ENCODE results near the gene USP26. TPM values are rescaled to one million over a fixed set of nuclear protein-coding genes. Genes with fewer than 3 reads are reported as not detected.
A peak's percentile ranks its signal among the peaks of the same experiment; 100 is the strongest.

USP26 gene
- total RNA-seq, 3 donors from 2014 or later: not detected

GRCh38 chrX:133068461-133068860, 28.4 kb downstream of the USP26 start:
- no peak for TF ChIP-seq CTCF (IDR thresholded peaks at IDR 0.05)

GRCh38 chrX:133056341-133056740, 40.6 kb downstream of the USP26 start:
- Histone ChIP-seq H3K4me3 (no peak overlapping the region), H3K9me3 (no peaks in the 10 kb centered on the region), H3K36me3 (ENCODE audit: low read depth) (no peaks in the 10 kb centered on the region), H3K4me1 (ENCODE audit: low read depth) (no peaks in the 10 kb centered on the region)
- ATAC-seq (peak; percentile 76), DNase-seq (no peak)
- no peak for TF ChIP-seq CTCF (IDR thresholded peaks at IDR 0.05)
- intact Hi-C loops (cut with DNase I, micrococcal nuclease): no loop called here

More at GRCh38 chrX:133068461-133068860, 28.4 kb downstream of the USP26 start:
- ATAC-seq: no peak
- no peak overlapping the region for H3K4me3 ChIP-seq
- H3K36me3 ChIP-seq (ENCODE audit: low read depth): no peaks in the 10 kb centered on the region
- DNase-seq: no peak
- no peaks in the 10 kb centered on the region for H3K9me3 ChIP-seq
- intact Hi-C loops (cut with DNase I, micrococcal nuclease): no loop called here
- no peaks in the 10 kb centered on the region for H3K4me1 ChIP-seq (ENCODE audit: low read depth)

GRCh38 chrX:133054761-133055405, 42.0 kb downstream of the USP26 start:
- TF ChIP-seq CTCF (IDR thresholded peaks at IDR 0.05): no peak
- Histone ChIP-seq H3K9me3 (no peaks in the 10 kb centered on the region), H3K4me3 (no peak overlapping the region), H3K36me3 (ENCODE audit: low read depth) (no peaks in the 10 kb centered on the region), H3K4me1 (ENCODE audit: low read depth) (no peaks in the 10 kb centered on the region)
- intact Hi-C loops (cut with DNase I, micrococcal nuclease): no loop called here
- ATAC-seq (no peak), DNase-seq (no peak)

- Histone ChIP-seq H3K4me1 (ENCODE audit: low read depth) (no peaks in the 10 kb centered on the region), H3K4me3 (no peak overlapping the region), H3K9me3 (no peaks in the 10 kb centered on the region), H3K36me3 (ENCODE audit: low read depth) (no peaks in the 10 kb centered on the region)
- TF ChIP-seq CTCF (IDR thresholded peaks at IDR 0.05): no peak
- ATAC-seq: peak; percentile 36
- no peak for DNase-seq
- intact Hi-C loops (cut with DNase I, micrococcal nuclease): no loop called here
Measured at GRCh38 chrX:133053861-133054598, 42.9 kb downstream of the USP26 start.

- no peaks in the 10 kb centered on the region for H3K9me3 ChIP-seq
- intact Hi-C loops (cut with DNase I, micrococcal nuclease): loop anchor here in 1 of 2 donors (10.0 kb wide), 1 partner anchor 126 kb away; no protein-coding TSS in a partner anchor
- H3K4me3 ChIP-seq: no peak overlapping the region
- H3K36me3 ChIP-seq (ENCODE audit: low read depth): no peaks in the 10 kb centered on the region
- ATAC-seq (no peak), DNase-seq (no peak)
- no peak for TF ChIP-seq CTCF (IDR thresholded peaks at IDR 0.05)
- H3K4me1 ChIP-seq (ENCODE audit: low read depth): no peaks in the 10 kb centered on the region
Measured at GRCh38 chrX:133048751-133049150, 48.2 kb downstream of the USP26 start.
